HG03097 (cell line): ENCODE results near the gene TNIK.
"Not testable (repeated sequence)": the region's sequence is repeated elsewhere in the genome, so short reads cannot be mapped to it uniquely, and the experiment has no call there.

ENCODE experiments used
- ATAC-seq: cut with Tn5 transposase; IDR thresholded peaks from one replicate; pipeline ENCODE4 v1.9.1; 2021; ENCODE audit not compliant: unreplicated experiment, low FRiP score

The TNIK gene

GRCh38 chr3:171422855-171423254 lies 37.4 kb downstream of the TNIK start:
- not testable (repeated sequence) for ATAC-seq

- ATAC-seq, result no peak
These were observed 39.5 kb downstream of the TNIK start for GRCh38 chr3:171420667-171421066.

GRCh38 chr3:171419457-171419856 lies 40.7 kb downstream of the TNIK start:
- ATAC-seq, result no peak

GRCh38 chr3:171417813-171418212 lies 42.4 kb downstream of the TNIK start:
- ATAC-seq, result no peak

GRCh38 chr3:171417137-171417536 lies 43.1 kb downstream of the TNIK start:
- ATAC-seq, result no peak

- no peak for ATAC-seq
These were observed 43.5 kb downstream of the TNIK start for GRCh38 chr3:171416666-171417065.

- ATAC-seq, result no peak
These were observed 44.1 kb downstream of the TNIK start for GRCh38 chr3:171416061-171416460.

GRCh38 chr3:171415070-171415469 lies 45.1 kb downstream of the TNIK start:
- no peak for ATAC-seq

- ATAC-seq, result no peak
These were observed 47.7 kb downstream of the TNIK start for GRCh38 chr3:171412473-171412872.

GRCh38 chr3:171412054-171412453 lies 48.2 kb downstream of the TNIK start:
- no peak for ATAC-seq

- ATAC-seq, result no peak
These were observed 50.0 kb downstream of the TNIK start for GRCh38 chr3:171410186-171410585.

- no peak for ATAC-seq
These were observed 52.4 kb downstream of the TNIK start for GRCh38 chr3:171407759-171408158.

GRCh38 chr3:171404376-171404967 lies 55.7 kb downstream of the TNIK start:
- no peak for ATAC-seq

GRCh38 chr3:171402281-171402680 lies 57.9 kb downstream of the TNIK start:
- no peak for ATAC-seq

- no peak for ATAC-seq
These were observed 58.8 kb downstream of the TNIK start for GRCh38 chr3:171401432-171401831.

- no peak for ATAC-seq
These were observed 60.4 kb downstream of the TNIK start for GRCh38 chr3:171399842-171400241.

GRCh38 chr3:171398343-171398742 lies 61.9 kb downstream of the TNIK start:
- no peak for ATAC-seq

- no peak for ATAC-seq
These were observed 63.1 kb downstream of the TNIK start for GRCh38 chr3:171397089-171397488.

GRCh38 chr3:171396048-171396447 lies 64.2 kb downstream of the TNIK start:
- no peak for ATAC-seq

GRCh38 chr3:171393032-171393744 lies 67.0 kb downstream of the TNIK start:
- no peak for ATAC-seq

- ATAC-seq, result no peak
These were observed 68.8 kb downstream of the TNIK start for GRCh38 chr3:171391432-171391831.
